KMS-11 (cell line): ENCODE results near the gene ARSD.
"Not testable (repeated sequence)": the region's sequence is repeated elsewhere in the genome, so short reads cannot be mapped to it uniquely, and the experiment has no call there.

Experiments used
- H2AFZ ChIP-seq: fragments of 200-600 bp; sonication (generic); 2 replicates; pipeline ENCODE4 v1.6.1; 2016; ENCODE audit warnings: antibody characterized with exemption, mixed run types, low read depth
- H3K27ac ChIP-seq: fragments of 200-600 bp; sonication (generic); 2 replicates; pipeline ENCODE4 v1.6.1; 2016; ENCODE audit warnings: mild to moderate bottlenecking, mixed run types
- H3K27me3 ChIP-seq: fragments of 200-600 bp; sonication (generic); 2 replicates; pipeline ENCODE4 v1.6.1; 2017; ENCODE audit warnings: mild to moderate bottlenecking, low read depth, mixed run types, moderate library complexity; ENCODE audit not compliant: insufficient read depth
- H3K36me3 ChIP-seq: fragments of 200-600 bp; sonication (generic); 2 replicates; pipeline ENCODE4 v1.6.1; 2017; ENCODE audit warnings: mild to moderate bottlenecking, mixed run types; ENCODE audit not compliant: insufficient read depth
- H3K4me1 ChIP-seq: fragments of 200-600 bp; sonication (generic); 2 replicates; pipeline ENCODE4 v1.6.1; 2016; ENCODE audit warnings: mild to moderate bottlenecking, low read depth, mixed run types; ENCODE audit not compliant: poor library complexity, severe bottlenecking
- H3K4me2 ChIP-seq: fragments of 200-600 bp; sonication (generic); 2 replicates; pipeline ENCODE4 v1.7.0; 2016; ENCODE audit warnings: mild to moderate bottlenecking, mixed run types
- H3K4me3 ChIP-seq: fragments of 200-600 bp; sonication (generic); IDR thresholded peaks from 2 replicates; pipeline ENCODE4 v1.6.1; 2017; ENCODE audit warnings: low read depth, low read length, mixed read lengths; ENCODE audit not compliant: insufficient read depth
- H3K79me2 ChIP-seq: fragments of 200-600 bp; sonication (generic); 2 replicates; pipeline ENCODE4 v1.6.1; 2016; ENCODE audit warnings: low read depth, mixed run types; ENCODE audit not compliant: insufficient read depth
- H3K9ac ChIP-seq: fragments of 200-600 bp; sonication (generic); 2 replicates; pipeline ENCODE4 v1.6.1; 2016; ENCODE audit warnings: mild to moderate bottlenecking, mixed run types
- H4K20me1 ChIP-seq: fragments of 200-600 bp; sonication (generic); 2 replicates; pipeline ENCODE4 v1.6.1; 2016; ENCODE audit warnings: mild to moderate bottlenecking, mixed run types; ENCODE audit not compliant: insufficient read depth
- TF ChIP-seq, protein P1 (sequence below): fragments of 200-600 bp; sonication (generic); conservative IDR thresholded peaks from 2 replicates; pipeline ENCODE4 v1.6.1; 2017; ENCODE audit warnings: low read depth, mild to moderate bottlenecking, antibody characterized with exemption, low read length, moderate library complexity, mixed read lengths

ARSD gene

DNA sequence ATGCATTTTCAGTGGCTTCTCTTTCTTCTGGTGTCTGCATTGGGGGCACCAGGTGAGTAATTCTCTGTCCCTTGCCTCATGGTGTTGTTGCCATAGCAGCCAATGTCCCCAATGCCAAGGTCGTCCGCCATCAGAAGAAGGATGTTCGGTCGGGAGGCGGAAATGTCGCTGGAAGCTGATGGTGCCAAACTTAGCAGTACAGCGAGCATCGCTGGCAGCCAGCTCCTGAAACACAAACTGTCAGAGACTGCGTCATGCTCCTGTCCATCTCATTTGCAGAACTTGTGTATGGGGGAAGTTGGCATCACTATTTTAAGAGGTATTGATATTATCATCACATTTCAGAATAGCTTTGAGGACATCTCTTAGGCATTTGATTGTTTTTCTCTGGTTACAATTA is 29.1 kb upstream of the ARSD start:
- no peak overlapping the region for H3K9ac ChIP-seq
- no peak overlapping the region for H2AFZ ChIP-seq
- no peak overlapping the region for H3K4me3 ChIP-seq
- no peak overlapping the region for H3K27ac ChIP-seq
- TF ChIP-seq, protein P1, sequence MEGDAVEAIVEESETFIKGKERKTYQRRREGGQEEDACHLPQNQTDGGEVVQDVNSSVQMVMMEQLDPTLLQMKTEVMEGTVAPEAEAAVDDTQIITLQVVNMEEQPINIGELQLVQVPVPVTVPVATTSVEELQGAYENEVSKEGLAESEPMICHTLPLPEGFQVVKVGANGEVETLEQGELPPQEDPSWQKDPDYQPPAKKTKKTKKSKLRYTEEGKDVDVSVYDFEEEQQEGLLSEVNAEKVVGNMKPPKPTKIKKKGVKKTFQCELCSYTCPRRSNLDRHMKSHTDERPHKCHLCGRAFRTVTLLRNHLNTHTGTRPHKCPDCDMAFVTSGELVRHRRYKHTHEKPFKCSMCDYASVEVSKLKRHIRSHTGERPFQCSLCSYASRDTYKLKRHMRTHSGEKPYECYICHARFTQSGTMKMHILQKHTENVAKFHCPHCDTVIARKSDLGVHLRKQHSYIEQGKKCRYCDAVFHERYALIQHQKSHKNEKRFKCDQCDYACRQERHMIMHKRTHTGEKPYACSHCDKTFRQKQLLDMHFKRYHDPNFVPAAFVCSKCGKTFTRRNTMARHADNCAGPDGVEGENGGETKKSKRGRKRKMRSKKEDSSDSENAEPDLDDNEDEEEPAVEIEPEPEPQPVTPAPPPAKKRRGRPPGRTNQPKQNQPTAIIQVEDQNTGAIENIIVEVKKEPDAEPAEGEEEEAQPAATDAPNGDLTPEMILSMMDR = no peak
- H3K36me3 ChIP-seq = no peaks in the 10 kb centered on the region
- H3K4me2 ChIP-seq = no peak overlapping the region
- no peaks in the 10 kb centered on the region for H3K27me3 ChIP-seq
- no peaks in the 10 kb centered on the region for H4K20me1 ChIP-seq
- H3K4me1 ChIP-seq = no peaks in the 10 kb centered on the region
- no peaks in the 10 kb centered on the region for H3K79me2 ChIP-seq

DNA sequence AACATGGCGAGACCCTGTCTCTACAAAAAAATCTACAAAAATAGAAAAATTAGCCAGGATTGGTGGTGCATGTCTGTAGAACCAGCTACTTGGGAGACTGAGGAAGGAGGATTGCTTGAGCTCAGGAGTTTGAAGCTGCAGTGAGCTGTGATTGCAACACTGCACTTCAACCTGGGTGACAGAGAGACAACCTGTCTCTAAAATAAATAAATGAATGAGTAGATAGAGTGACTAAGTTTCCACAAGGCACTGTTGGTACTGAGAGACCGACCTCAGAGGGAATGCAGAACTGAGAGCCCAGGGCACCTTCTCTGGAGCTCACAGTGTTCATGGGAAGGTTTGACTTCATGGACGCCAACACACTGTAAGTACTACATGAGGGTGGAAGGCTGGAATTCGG is 26.7 kb upstream of the ARSD start:
- TF ChIP-seq, protein P1 = no peak
- H3K27ac ChIP-seq = no peak overlapping the region
- H3K79me2 ChIP-seq = no peaks in the 10 kb centered on the region
- no peak overlapping the region for H3K4me2 ChIP-seq
- H3K9ac ChIP-seq = no peak overlapping the region
- no peak overlapping the region for H3K4me3 ChIP-seq
- H2AFZ ChIP-seq = no peak overlapping the region
- H3K36me3 ChIP-seq = no peaks in the 10 kb centered on the region
- H4K20me1 ChIP-seq = no peaks in the 10 kb centered on the region
- H3K27me3 ChIP-seq = no peaks in the 10 kb centered on the region
- H3K4me1 ChIP-seq = no peaks in the 10 kb centered on the region

DNA sequence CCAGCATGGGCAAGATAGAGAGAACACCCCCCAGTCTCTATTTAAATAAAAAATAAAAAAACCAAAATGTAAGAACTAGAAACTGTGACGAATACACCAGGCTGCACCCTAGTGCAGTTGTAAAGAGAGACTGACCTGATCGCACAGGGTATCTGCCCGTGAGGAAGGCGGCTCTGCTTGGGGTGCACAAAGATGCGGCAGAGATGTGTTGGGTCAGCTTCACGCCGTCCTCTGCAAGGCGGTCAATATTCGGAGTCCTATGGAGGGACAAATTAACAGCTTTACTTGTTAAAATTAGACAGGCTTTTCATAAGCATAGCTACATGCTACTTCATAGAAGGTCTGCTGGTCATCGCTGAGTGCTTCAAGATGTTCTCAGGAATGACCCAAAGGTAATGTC is 26.1 kb upstream of the ARSD start:
- no peak overlapping the region for H3K4me3 ChIP-seq
- H2AFZ ChIP-seq = no peak overlapping the region
- no peaks in the 10 kb centered on the region for H3K36me3 ChIP-seq
- no peaks in the 10 kb centered on the region for H3K79me2 ChIP-seq
- no peak overlapping the region for H3K27ac ChIP-seq
- no peaks in the 10 kb centered on the region for H3K27me3 ChIP-seq
- H3K4me1 ChIP-seq = no peaks in the 10 kb centered on the region
- no peaks in the 10 kb centered on the region for H4K20me1 ChIP-seq
- H3K9ac ChIP-seq = no peak overlapping the region
- no peak overlapping the region for H3K4me2 ChIP-seq
- TF ChIP-seq, protein P1 = no peak

DNA sequence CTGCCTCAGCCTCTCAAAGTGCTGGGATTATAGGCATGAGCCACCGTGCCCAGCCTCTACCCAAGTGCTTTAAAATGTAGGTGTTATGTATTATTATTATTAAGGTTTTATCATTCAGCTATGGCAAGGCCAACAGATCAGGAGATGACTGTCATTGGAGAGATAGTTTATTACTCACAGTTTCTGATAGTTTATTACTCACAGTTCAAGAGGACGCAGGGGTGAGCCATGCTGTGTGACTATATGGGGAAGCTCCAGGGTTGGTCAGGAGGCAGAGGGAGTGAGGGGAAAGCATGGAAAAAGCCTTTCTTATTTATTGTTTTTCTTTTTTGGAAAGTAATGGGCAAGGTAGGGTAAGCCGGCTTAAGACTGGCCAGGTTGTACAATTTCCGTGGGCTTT is 25.4 kb upstream of the ARSD start:
- TF ChIP-seq, protein P1 = no peak
- Histone ChIP-seq H3K9ac (no peak overlapping the region), H3K4me2 (no peak overlapping the region), H3K27ac (no peak overlapping the region), H2AFZ (no peak overlapping the region), H3K27me3 (no peaks in the 10 kb centered on the region), H3K79me2 (no peaks in the 10 kb centered on the region), H3K4me3 (no peak overlapping the region), H4K20me1 (no peaks in the 10 kb centered on the region), H3K4me1 (no peaks in the 10 kb centered on the region), H3K36me3 (no peaks in the 10 kb centered on the region)

DNA sequence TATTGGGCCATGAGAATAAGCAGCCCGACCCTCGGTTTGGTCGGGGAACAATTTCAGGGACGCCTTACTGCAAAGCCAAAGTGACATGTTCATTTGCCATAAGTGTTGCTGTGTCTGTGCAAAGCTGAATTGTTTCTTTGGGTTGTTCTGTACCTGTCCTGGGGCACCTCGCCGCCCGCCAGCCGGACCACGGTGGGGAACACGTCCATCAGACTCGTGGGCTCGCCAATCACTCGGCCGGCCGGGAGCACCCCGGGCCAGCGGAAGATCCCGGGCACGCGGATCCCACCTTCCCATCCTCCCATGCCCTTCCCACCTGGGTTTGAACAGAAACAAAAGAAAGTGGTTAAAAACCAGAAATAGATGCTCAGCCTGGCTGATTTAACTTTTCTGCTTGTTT is 8.8 kb upstream of the ARSD start:
- H3K27me3 ChIP-seq, H3K79me2 ChIP-seq, H3K4me3 ChIP-seq, H3K36me3 ChIP-seq, H3K4me1 ChIP-seq, H4K20me1 ChIP-seq, H3K27ac ChIP-seq, H3K9ac ChIP-seq, H2AFZ ChIP-seq, H3K4me2 ChIP-seq: not testable (repeated sequence)
